Measurements from ENCODE around the gene ATP11A. TPM values are rescaled to one million over a fixed set of nuclear protein-coding genes. Genes with fewer than 3 reads are reported as not detected.

ATP11A gene
- total and polyA plus RNA-seq, 9 of the 15 experiments (the other 6 are each of a cell fraction or from before 2014, with no cell fraction given) = 0.38 to 34.2 (median 4.2) TPM

DNA sequence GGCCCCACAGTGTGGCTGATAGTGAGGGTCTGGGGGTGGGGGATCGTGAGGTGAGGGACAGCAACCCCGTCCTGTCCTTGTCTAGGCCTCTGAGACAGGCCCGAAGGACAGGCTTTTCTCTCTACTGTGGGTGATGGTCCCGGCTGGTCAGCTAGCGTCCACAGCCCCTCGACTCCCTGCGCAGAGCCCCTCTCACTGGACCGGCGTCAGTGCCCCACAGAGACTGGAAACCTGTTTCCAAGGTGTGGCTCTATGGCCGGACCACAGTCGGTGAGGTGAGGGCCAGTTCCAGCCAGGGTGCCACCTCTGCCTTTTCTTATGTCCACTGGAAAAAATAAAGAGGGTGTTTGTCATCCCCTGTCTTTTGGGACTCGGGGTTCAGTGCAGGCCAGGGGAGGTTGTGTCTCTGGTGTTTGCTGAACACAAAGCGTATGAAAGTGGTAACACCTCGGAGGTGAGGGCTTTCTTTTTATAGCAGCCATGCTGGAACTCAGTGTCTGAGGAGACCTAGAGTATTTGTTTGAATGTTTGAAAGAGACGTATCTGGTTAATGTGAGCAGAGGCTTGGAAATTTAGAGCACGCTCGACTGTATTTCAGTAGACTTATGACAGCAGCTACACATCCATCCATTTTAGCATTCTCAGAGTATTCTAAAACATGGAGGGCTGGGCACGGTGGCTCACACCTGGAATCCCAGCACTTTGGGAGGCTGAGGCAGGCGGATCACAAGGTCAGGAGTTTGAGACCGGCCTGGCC lies 22.8 kb downstream of the ATP11A start (continued):
- TF ChIP-seq TRIM25 (IDR thresholded peaks at IDR 0.05; ENCODE audit: borderline replicate concordance) = no peak
- TF ChIP-seq ZNF764 (CRISPR knock-in tag; IDR thresholded peaks at IDR 0.05; ENCODE audit: low read depth) = no peak
- TF ChIP-seq, protein P1, sequence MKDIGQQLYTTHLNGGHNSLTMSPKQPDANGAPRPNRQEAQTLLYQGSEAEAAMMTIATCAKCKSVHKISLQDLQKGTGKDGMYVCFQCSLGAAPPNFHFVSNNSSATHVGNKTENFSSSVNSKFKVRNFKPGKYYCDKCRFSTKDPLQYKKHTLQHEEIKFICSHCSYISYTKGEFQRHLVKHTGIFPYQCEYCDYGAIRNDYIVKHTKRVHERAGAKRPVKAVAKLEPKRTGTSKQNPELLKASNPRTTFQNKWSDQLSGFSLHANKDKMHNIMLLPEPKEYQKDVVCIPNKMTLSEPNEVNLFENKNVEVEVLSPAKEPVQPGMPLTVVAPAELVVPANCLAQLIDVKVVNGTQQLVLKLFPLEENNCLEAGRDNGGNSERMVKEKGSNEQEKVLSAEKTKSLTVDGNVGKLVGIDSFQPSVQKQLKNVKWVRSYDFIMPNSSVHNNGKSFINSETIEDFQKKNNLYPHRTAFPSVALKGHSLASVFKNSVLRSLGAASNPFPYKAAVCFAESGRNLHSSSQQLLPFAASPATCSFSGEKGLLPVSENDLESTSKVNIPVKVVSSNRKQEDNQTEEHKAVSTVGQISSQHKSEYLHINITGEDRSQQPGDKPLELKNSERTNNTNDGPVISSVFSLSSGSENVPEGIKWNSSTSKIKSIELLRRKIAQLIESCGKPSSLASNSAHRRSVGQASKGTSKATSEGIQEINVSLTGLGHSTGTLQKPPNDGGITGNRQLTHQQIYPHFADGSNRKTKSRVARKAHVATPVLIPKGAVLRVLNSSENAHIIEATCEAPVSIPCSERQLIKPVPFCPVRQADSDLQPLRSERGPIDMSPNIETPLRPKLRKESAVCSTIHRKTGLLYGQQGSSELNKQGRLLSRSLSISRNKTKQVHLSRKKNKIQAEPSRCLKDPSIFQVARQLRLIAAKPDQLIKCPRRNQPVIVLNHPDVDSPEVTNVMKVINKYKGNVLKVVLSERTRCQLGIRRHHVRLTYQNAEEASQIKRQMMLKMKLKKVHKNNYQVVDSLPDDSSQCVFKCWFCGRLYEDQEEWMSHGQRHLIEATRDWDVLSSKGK (CRISPR knock-in tag; IDR thresholded peaks at IDR 0.05) = no peak
- TF ChIP-seq FOSL1 (tag; conservative IDR thresholded peaks at IDR 0.05) = no peak
- no peak for TF ChIP-seq ZNF12 (CRISPR knock-in tag; IDR thresholded peaks at IDR 0.05)
- TF ChIP-seq ESRRA (IDR thresholded peaks at IDR 0.05; ENCODE audit: borderline replicate concordance, low read depth) = no peak
- no peak for TF ChIP-seq POLR2G (IDR thresholded peaks at IDR 0.05; ENCODE audit: low read depth, low read length)
- TF ChIP-seq DEAF1 (CRISPR knock-in tag; IDR thresholded peaks at IDR 0.05) = no peak
- TF ChIP-seq ZNF586 (CRISPR knock-in tag; conservative IDR thresholded peaks at IDR 0.05) = no peak
- TF ChIP-seq MAX (CRISPR knock-in tag; IDR thresholded peaks at IDR 0.05) = no peak
